Vagina (tissue), 2 donors: Measurements from ENCODE around the gene C1QTNF6. TPM values are rescaled to one million over a fixed set of nuclear protein-coding genes. Genes with fewer than 3 reads are reported as not detected.
A peak's percentile ranks its signal among the peaks of the same experiment; 100 is the strongest.

Source experiments
- DNase-seq, 2 donors: peaks; one replicate each; pipeline ENCODE4 v3.0.0-alpha.2; 2017; ENCODE audit errors: extremely low spot score in 2 of 2
- H3K27ac ChIP-seq: fragments of 200-600 bp; sonication (generic); one replicate; pipeline ENCODE4 v1.5.1; 2019
- H3K27me3 ChIP-seq: fragments of 200-600 bp; sonication (generic); one replicate; pipeline ENCODE4 v1.5.1; 2019
- H3K36me3 ChIP-seq, 2 donors: fragments of 200-600 bp; sonication (generic); one replicate each; pipeline ENCODE4 v1.5.1; 2017 to 2019
- H3K4me1 ChIP-seq: fragments of 200-600 bp; sonication (generic); one replicate; pipeline ENCODE4 v1.5.1; 2019
- H3K4me3 ChIP-seq, 2 donors: fragments of 200-600 bp; sonication (generic); 1 replicate in 1 of 2; 2 replicates in 1 of 2; pipeline ENCODE4 v1.5.1; 2016 to 2019
- H3K9me3 ChIP-seq: fragments of 200-600 bp; sonication (generic); one replicate; pipeline ENCODE4 v1.5.1; 2019
- CTCF ChIP-seq, 3 experiments: fragments of 450-650 bp in 2 of 3; fragments of 200-600 bp in 1 of 3; sonication (generic) in 1 of 3; IDR thresholded peaks; one replicate each; pipeline ENCODE4 v1.5.1; 2017 to 2019; ENCODE audit warnings: antibody characterized with exemption in 3 of 3, mild to moderate bottlenecking in 2 of 3, moderate library complexity in 2 of 3
- POLR2A ChIP-seq, 2 donors: fragments of 450-650 bp; IDR thresholded peaks; one replicate each; pipeline ENCODE4 v1.6.1; 2017; ENCODE audit warnings: antibody characterized with exemption in 2 of 2, mild to moderate bottlenecking in 2 of 2, moderate library complexity in 2 of 2
- POLR2AphosphoS5 ChIP-seq, 2 donors: sonication (generic); formaldehyde crosslinking; IDR thresholded peaks; one replicate each; pipeline ENCODE4 v1.9.0; 2017; ENCODE audit warnings: antibody characterized with exemption in 2 of 2, mild to moderate bottlenecking in 2 of 2, low read depth in 1 of 2; ENCODE audit not compliant: insufficient read depth in 1 of 2
- intact Hi-C: fragments of 100-400 bp; cut with DNase I; formaldehyde crosslinking; loops from one replicate; pipeline ENCODE4 v1.15.1; 2023
- total RNA-seq: library from RNA; depleted of rRNA; stranded (reverse); fragments of >200 nt; gene quantifications from one replicate; pipeline ENCODE4 v1.2.3, GENCODE V29; 2016

Gene C1QTNF6
- total RNA-seq, 1 donor from 2014 or later, result 4.9 TPM

- Histone ChIP-seq H3K4me1 (peaks cover 59% of the 10 kb centered on the region), H3K4me3 (no peak overlapping the region)
- intact Hi-C loops, result no loop called here
These were observed 1.6 kb downstream of the C1QTNF6 start for GRCh38 chr22:37186228-37186996.

GRCh38 chr22:37185646-37186227, 2.3 kb downstream of the C1QTNF6 start:
- H3K36me3 ChIP-seq, result no peaks in the 10 kb centered on the region
- H3K4me3 ChIP-seq, result no peak overlapping the region
- TF ChIP-seq POLR2A (IDR thresholded peaks at IDR 0.05) (no peak), CTCF (IDR thresholded peaks at IDR 0.05) (no peak), POLR2AphosphoS5 (IDR thresholded peaks at IDR 0.05; ENCODE audit: insufficient read depth in 1 of 2, low read depth in 1 of 2) (no peak)
- no peaks in the 10 kb centered on the region for H3K27me3 ChIP-seq
- no peaks in the 10 kb centered on the region for H3K9me3 ChIP-seq
- intact Hi-C loops, result no loop called here
- DNase-seq, result no peak
- H3K27ac ChIP-seq, result no peak overlapping the region
- peaks cover 59% of the 10 kb centered on the region for H3K4me1 ChIP-seq

More at GRCh38 chr22:37186228-37186996, 1.6 kb downstream of the C1QTNF6 start:
- TF ChIP-seq POLR2A (IDR thresholded peaks at IDR 0.05), result no peak
- TF ChIP-seq POLR2AphosphoS5 (IDR thresholded peaks at IDR 0.05; ENCODE audit: insufficient read depth in 1 of 2, low read depth in 1 of 2), result no peak
- no peak for TF ChIP-seq CTCF (IDR thresholded peaks at IDR 0.05)
- Histone ChIP-seq H3K9me3 (no peaks in the 10 kb centered on the region), H3K27ac (peak overlapping the region; percentile 90), H3K27me3 (no peaks in the 10 kb centered on the region), H3K36me3 (no peaks in the 10 kb centered on the region)
- DNase-seq, result no peak

GRCh38 chr22:37184816-37185541, 3.1 kb downstream of the C1QTNF6 start:
- no peak overlapping the region for H3K4me3 ChIP-seq
- peaks cover 56% of the 10 kb centered on the region for H3K4me1 ChIP-seq
- TF ChIP-seq CTCF (IDR thresholded peaks at IDR 0.05), result no peak
- TF ChIP-seq POLR2A (IDR thresholded peaks at IDR 0.05), result no peak
- TF ChIP-seq POLR2AphosphoS5 (IDR thresholded peaks at IDR 0.05; ENCODE audit: insufficient read depth in 1 of 2, low read depth in 1 of 2), result no peak
- no peaks in the 10 kb centered on the region for H3K9me3 ChIP-seq
- H3K27ac ChIP-seq, result no peak overlapping the region
- H3K36me3 ChIP-seq, result no peaks in the 10 kb centered on the region
- no peaks in the 10 kb centered on the region for H3K27me3 ChIP-seq
- intact Hi-C loops, result no loop called here
- no peak for DNase-seq

GRCh38 chr22:37184380-37184755, 3.7 kb downstream of the C1QTNF6 start:
- TF ChIP-seq CTCF (IDR thresholded peaks at IDR 0.05) (no peak), POLR2A (IDR thresholded peaks at IDR 0.05) (no peak), POLR2AphosphoS5 (IDR thresholded peaks at IDR 0.05; ENCODE audit: insufficient read depth in 1 of 2, low read depth in 1 of 2) (no peak)
- H3K9me3 ChIP-seq, result no peaks in the 10 kb centered on the region
- no peak overlapping the region for H3K4me3 ChIP-seq
- no peak overlapping the region for H3K27ac ChIP-seq
- no peaks in the 10 kb centered on the region for H3K36me3 ChIP-seq
- intact Hi-C loops, result no loop called here
- no peak for DNase-seq
- no peaks in the 10 kb centered on the region for H3K27me3 ChIP-seq
- peaks cover 50% of the 10 kb centered on the region for H3K4me1 ChIP-seq
